Lower lobe of right lung (tissue), 2 donors: Measurements from ENCODE around the gene SEMA3G. TPM values are rescaled to one million over a fixed set of nuclear protein-coding genes. Genes with fewer than 3 reads are reported as not detected.

ENCODE experiments used
- ATAC-seq, 2 donors: fragments of 200-7000 bp; cut with Tn5 transposase; one replicate each; pipeline ENCODE4 v1.9.1; 2020 to 2022; ENCODE audit warnings: mild to moderate bottlenecking in 2 of 2, moderate library complexity in 2 of 2
- DNase-seq: peaks from one replicate; pipeline ENCODE4 v3.0.0-alpha.2; 2020
- H3K27ac ChIP-seq: fragments of 200-600 bp; one replicate; pipeline ENCODE4 v1.8.0; 2022
- H3K27me3 ChIP-seq: fragments of 200-600 bp; one replicate; pipeline ENCODE4 v1.8.0; 2022; ENCODE audit warnings: low read depth
- H3K36me3 ChIP-seq: fragments of 200-600 bp; one replicate; pipeline ENCODE4 v1.8.0; 2022; ENCODE audit warnings: mild to moderate bottlenecking
- H3K4me1 ChIP-seq: fragments of 200-600 bp; one replicate; pipeline ENCODE4 v1.8.0; 2022
- H3K4me3 ChIP-seq: fragments of 200-600 bp; one replicate; pipeline ENCODE4 v1.8.0; 2022; ENCODE audit warnings: mild to moderate bottlenecking
- H3K9me3 ChIP-seq: fragments of 200-600 bp; one replicate; pipeline ENCODE4 v1.8.0; 2022
- CTCF ChIP-seq: fragments of 200-600 bp; IDR thresholded peaks from one replicate; pipeline ENCODE4 v1.8.0; 2022; ENCODE audit warnings: antibody characterized with exemption, mild to moderate bottlenecking
- intact Hi-C: fragments of 100-400 bp; cut with DNase I; formaldehyde crosslinking; loops from one replicate; pipeline ENCODE4 v1.11.0; 2022
- total RNA-seq: library from RNA; stranded (reverse); fragmentation: NEBNext Ultra II Directional; extraction: Animal tissue kit (Norgen Biotek cat#: 25700); gene quantifications from one replicate; pipeline ENCODE4 v1.2.1, GENCODE V29; 2021
- donor health status: DM: no; HTN: yes; CAD: no; lungs with severe emphysema.

The SEMA3G gene
- total RNA-seq, 1 donor from 2014 or later = 23.6 TPM

GRCh38 chr3:52442409-52443267 lies 2.3 kb downstream of the SEMA3G start:
- no peaks in the 10 kb centered on the region for H3K9me3 ChIP-seq
- intact Hi-C loops = no loop called here
- no peak overlapping the region for H3K27ac ChIP-seq
- DNase-seq (no peak), ATAC-seq (no peak)
- H3K4me1 ChIP-seq = peaks cover 34% of the 10 kb centered on the region
- no peaks in the 10 kb centered on the region for H3K27me3 ChIP-seq
- no peak for TF ChIP-seq CTCF
- H3K36me3 ChIP-seq = peaks cover 7% of the 10 kb centered on the region
- peak overlapping the region; percentile 41 for H3K4me3 ChIP-seq

GRCh38 chr3:52441772-52442332 lies 3.1 kb downstream of the SEMA3G start:
- DNase-seq (no peak), ATAC-seq (no peak)
- Histone ChIP-seq H3K27me3 (no peaks in the 10 kb centered on the region), H3K9me3 (no peaks in the 10 kb centered on the region), H3K36me3 (peaks cover 7% of the 10 kb centered on the region), H3K4me1 (peaks cover 34% of the 10 kb centered on the region), H3K27ac (no peak overlapping the region), H3K4me3 (no peak overlapping the region)
- TF ChIP-seq CTCF = no peak
- intact Hi-C loops = no loop called here

- no peak overlapping the region for H3K27ac ChIP-seq
- no peak overlapping the region for H3K4me3 ChIP-seq
- intact Hi-C loops = no loop called here
- peaks cover 7% of the 10 kb centered on the region for H3K36me3 ChIP-seq
- peaks cover 35% of the 10 kb centered on the region for H3K4me1 ChIP-seq
- no peak for DNase-seq
- ATAC-seq = no peak
- H3K9me3 ChIP-seq = no peaks in the 10 kb centered on the region
- TF ChIP-seq CTCF = no peak
- no peaks in the 10 kb centered on the region for H3K27me3 ChIP-seq
Observed at GRCh38 chr3:52441091-52441771, 3.7 kb downstream of the SEMA3G start.

GRCh38 chr3:52440671-52441070 lies 4.2 kb downstream of the SEMA3G start:
- Histone ChIP-seq H3K27ac (no peak overlapping the region), H3K27me3 (no peaks in the 10 kb centered on the region), H3K4me1 (peaks cover 41% of the 10 kb centered on the region), H3K4me3 (no peak overlapping the region), H3K36me3 (peaks cover 7% of the 10 kb centered on the region), H3K9me3 (no peaks in the 10 kb centered on the region)
- intact Hi-C loops = no loop called here
- TF ChIP-seq CTCF = no peak
- ATAC-seq (no peak), DNase-seq (no peak)

- Histone ChIP-seq H3K4me1 (peaks cover 44% of the 10 kb centered on the region), H3K27ac (no peak overlapping the region), H3K4me3 (no peak overlapping the region), H3K9me3 (no peaks in the 10 kb centered on the region), H3K36me3 (peaks cover 7% of the 10 kb centered on the region), H3K27me3 (no peaks in the 10 kb centered on the region)
- TF ChIP-seq CTCF = no peak
- no peak for DNase-seq
- ATAC-seq = no peak
- intact Hi-C loops = no loop called here
Observed at GRCh38 chr3:52440249-52440551, 4.7 kb downstream of the SEMA3G start.
